ENCODE results near the gene AQP12A. TPM values are rescaled to one million over a fixed set of nuclear protein-coding genes. Genes with fewer than 3 reads are reported as not detected.

Gene AQP12A
- polyA plus RNA-seq, 1 of the 3 experiments (the other 2 are of a cell fraction) = not detected

DNA sequence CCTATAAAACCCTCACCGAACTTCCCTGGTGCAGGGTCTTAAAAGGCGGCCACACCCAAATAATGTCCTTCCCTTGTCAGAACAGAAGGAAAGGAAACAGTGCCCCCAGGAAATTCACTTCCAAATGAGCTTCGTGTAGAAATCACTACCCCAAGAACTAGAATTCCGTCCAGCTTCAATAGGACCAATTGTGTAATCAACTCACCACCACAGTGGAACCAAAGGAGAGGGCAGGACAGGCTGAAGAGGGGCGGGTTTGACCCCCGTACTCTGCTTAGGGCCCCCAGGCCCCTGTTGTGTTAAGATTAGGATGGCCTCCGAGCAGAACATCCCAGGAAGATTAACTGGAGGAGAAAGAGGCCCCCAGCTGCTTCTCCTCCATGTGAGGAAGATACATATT lies 42.3 kb upstream of the AQP12A start:
- H3K4me3 ChIP-seq (ENCODE audit: low read depth in 2 of 2, low read length in 1 of 2) = no peak overlapping the region
- H3K9me2 ChIP-seq = no peaks in the 10 kb centered on the region
- H3F3A ChIP-seq (replicated peaks; ENCODE audit: insufficient read depth) = no peaks in the 10 kb centered on the region
- no peaks in the 10 kb centered on the region for H3K79me2 ChIP-seq (ENCODE audit: insufficient read depth)
- no peaks in the 10 kb centered on the region for H3K36me3 ChIP-seq (replicated peaks in 1 of 2; ENCODE audit: control insufficient read depth in 1 of 2, insufficient read depth in 2 of 2, low read length in 1 of 2)
- CTCF ChIA-PET = interaction anchor here (1.7 kb wide), 1 partner anchor 8 kb away, joined by 8 read pairs; no protein-coding TSS in a partner anchor
- WGBS (ENCODE audit: low lambda C conversion rate) = 35% methylated on average over 7 of the region's 7 CpGs
- H3K27me3 ChIP-seq (ENCODE audit: insufficient read depth) = no peaks in the 10 kb centered on the region; the same call in 1 of the 2 replicates
- H2AFZ ChIP-seq (ENCODE audit: low read depth) = no peak overlapping the region
- TF ChIP-seq CHD2 (IDR thresholded peaks at IDR 0.05; ENCODE audit: low read length, partially characterized antibody) = no peak
- TF ChIP-seq MXI1 (IDR thresholded peaks at IDR 0.05; ENCODE audit: low read depth, low read length) = no peak
- TF ChIP-seq TEAD4 (IDR thresholded peaks at IDR 0.05; ENCODE audit: borderline replicate concordance, insufficient read depth) = no peak
- no peak for TF ChIP-seq FOSL2 (IDR thresholded peaks at IDR 0.05; ENCODE audit: borderline replicate concordance, low read depth)
- no peak for TF ChIP-seq GABPA (IDR thresholded peaks at IDR 0.05; ENCODE audit: low read depth)
- TF ChIP-seq, protein P1, sequence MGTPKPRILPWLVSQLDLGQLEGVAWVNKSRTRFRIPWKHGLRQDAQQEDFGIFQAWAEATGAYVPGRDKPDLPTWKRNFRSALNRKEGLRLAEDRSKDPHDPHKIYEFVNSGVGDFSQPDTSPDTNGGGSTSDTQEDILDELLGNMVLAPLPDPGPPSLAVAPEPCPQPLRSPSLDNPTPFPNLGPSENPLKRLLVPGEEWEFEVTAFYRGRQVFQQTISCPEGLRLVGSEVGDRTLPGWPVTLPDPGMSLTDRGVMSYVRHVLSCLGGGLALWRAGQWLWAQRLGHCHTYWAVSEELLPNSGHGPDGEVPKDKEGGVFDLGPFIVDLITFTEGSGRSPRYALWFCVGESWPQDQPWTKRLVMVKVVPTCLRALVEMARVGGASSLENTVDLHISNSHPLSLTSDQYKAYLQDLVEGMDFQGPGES (IDR thresholded peaks at IDR 0.05; ENCODE audit: low read depth, low read length) = no peak
- TF ChIP-seq SMC3 (IDR thresholded peaks at IDR 0.05; ENCODE audit: low read depth, low read length) = no peak
- TF ChIP-seq ELF1 (IDR thresholded peaks at IDR 0.05) = no peak
- TF ChIP-seq, protein P2, sequence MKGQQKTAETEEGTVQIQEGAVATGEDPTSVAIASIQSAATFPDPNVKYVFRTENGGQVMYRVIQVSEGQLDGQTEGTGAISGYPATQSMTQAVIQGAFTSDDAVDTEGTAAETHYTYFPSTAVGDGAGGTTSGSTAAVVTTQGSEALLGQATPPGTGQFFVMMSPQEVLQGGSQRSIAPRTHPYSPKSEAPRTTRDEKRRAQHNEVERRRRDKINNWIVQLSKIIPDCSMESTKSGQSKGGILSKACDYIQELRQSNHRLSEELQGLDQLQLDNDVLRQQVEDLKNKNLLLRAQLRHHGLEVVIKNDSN (IDR thresholded peaks at IDR 0.05; ENCODE audit: borderline replicate concordance, low read depth) = no peak
- no peak for TF ChIP-seq POLR2AphosphoS5 (IDR thresholded peaks at IDR 0.05; ENCODE audit: low read depth, low read length)
- TF ChIP-seq, protein P3, sequence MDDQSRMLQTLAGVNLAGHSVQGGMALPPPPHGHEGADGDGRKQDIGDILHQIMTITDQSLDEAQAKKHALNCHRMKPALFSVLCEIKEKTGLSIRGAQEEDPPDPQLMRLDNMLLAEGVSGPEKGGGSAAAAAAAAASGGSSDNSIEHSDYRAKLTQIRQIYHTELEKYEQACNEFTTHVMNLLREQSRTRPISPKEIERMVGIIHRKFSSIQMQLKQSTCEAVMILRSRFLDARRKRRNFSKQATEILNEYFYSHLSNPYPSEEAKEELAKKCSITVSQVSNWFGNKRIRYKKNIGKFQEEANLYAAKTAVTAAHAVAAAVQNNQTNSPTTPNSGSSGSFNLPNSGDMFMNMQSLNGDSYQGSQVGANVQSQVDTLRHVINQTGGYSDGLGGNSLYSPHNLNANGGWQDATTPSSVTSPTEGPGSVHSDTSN (IDR thresholded peaks at IDR 0.05) = no peak
- TF ChIP-seq, protein P4, sequence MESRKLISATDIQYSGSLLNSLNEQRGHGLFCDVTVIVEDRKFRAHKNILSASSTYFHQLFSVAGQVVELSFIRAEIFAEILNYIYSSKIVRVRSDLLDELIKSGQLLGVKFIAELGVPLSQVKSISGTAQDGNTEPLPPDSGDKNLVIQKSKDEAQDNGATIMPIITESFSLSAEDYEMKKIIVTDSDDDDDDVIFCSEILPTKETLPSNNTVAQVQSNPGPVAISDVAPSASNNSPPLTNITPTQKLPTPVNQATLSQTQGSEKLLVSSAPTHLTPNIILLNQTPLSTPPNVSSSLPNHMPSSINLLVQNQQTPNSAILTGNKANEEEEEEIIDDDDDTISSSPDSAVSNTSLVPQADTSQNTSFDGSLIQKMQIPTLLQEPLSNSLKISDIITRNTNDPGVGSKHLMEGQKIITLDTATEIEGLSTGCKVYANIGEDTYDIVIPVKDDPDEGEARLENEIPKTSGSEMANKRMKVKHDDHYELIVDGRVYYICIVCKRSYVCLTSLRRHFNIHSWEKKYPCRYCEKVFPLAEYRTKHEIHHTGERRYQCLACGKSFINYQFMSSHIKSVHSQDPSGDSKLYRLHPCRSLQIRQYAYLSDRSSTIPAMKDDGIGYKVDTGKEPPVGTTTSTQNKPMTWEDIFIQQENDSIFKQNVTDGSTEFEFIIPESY (IDR thresholded peaks at IDR 0.05; ENCODE audit: borderline replicate concordance, low read depth) = no peak
- no peak for TF ChIP-seq YY1 (IDR thresholded peaks at IDR 0.05; ENCODE audit: low read depth)
- H3K9me3 ChIP-seq = no peaks in the 10 kb centered on the region
- H3K27ac ChIP-seq (ENCODE audit: low read depth in 2 of 2, low read length in 1 of 2) = no peak overlapping the region
- H3K9ac ChIP-seq = no peak overlapping the region
- no peak for DNase-seq
- no peaks in the 10 kb centered on the region for H4K20me1 ChIP-seq (ENCODE audit: insufficient read depth)
- no peak overlapping the region for H3K4me2 ChIP-seq
- POLR2A ChIA-PET = no interaction called here
- H3K4me1 ChIP-seq (ENCODE audit: control insufficient read depth in 1 of 2, insufficient read depth in 2 of 2, low read depth in 1 of 2, low read length in 1 of 2) = no peaks in the 10 kb centered on the region

All from SK-N-SH (cell line).